DND-41 (cell line): ENCODE data around the gene GID8.

ENCODE experiments used
- CTCF ChIP-seq: IDR thresholded peaks from 2 replicates; pipeline ENCODE4 v1.5.1; 2012; ENCODE audit warnings: borderline replicate concordance, low read length, moderate library complexity, mild to moderate bottlenecking; ENCODE audit not compliant: poor library complexity, severe bottlenecking; ENCODE audit errors: extremely low read depth
- EZH2 ChIP-seq: IDR thresholded peaks from 3 replicates; pipeline ENCODE4 v1.6.1; 2012; ENCODE audit warnings: borderline replicate concordance, low read depth, mild to moderate bottlenecking, moderate library complexity, low read length, inconsistent platforms; ENCODE audit not compliant: severe bottlenecking

- TF ChIP-seq CTCF (no peak), EZH2 (no peak)
Measured at GRCh38 chr20:62897666-62898065, 40.3 kb upstream of the GID8 start.
